Omental fat pad (tissue), 4 donors: Measurements from ENCODE around the gene LSM3. TPM values are rescaled to one million over a fixed set of nuclear protein-coding genes. Genes with fewer than 3 reads are reported as not detected.

Experiments
- ATAC-seq: fragments of 150-250 bp; one replicate; pipeline ENCODE4 v1.9.1; 2016; ENCODE audit warnings: mild to moderate bottlenecking, moderate library complexity; ENCODE audit not compliant: low FRiP score
- DNase-seq: peaks from one replicate; pipeline ENCODE4 v3.0.0-alpha.2; 2019; ENCODE audit warnings: low spot score
- CTCF ChIP-seq, 3 donors: fragments of 450-650 bp; IDR thresholded peaks; one replicate each; pipeline ENCODE4 v1.5.1; 2016 to 2017; ENCODE audit warnings: antibody characterized with exemption in 3 of 3, mild to moderate bottlenecking in 3 of 3, moderate library complexity in 2 of 3
- total RNA-seq, 4 donors: library from RNA; depleted of rRNA; stranded (reverse); fragments of >200 nt; gene quantifications; one replicate each; pipeline ENCODE4 v1.1.0, GENCODE V29; 2016

LSM3 gene
- total RNA-seq, 4 donors from 2014 or later, result 8.0 to 12.4 (median 10.9) TPM

- TF ChIP-seq CTCF (IDR thresholded peaks at IDR 0.05), result no peak
- no peak for DNase-seq
- ATAC-seq, result no peak
Observed at GRCh38 chr3:14218355-14218754, 39.7 kb downstream of the LSM3 start.

GRCh38 chr3:14220933-14221332, 42.3 kb downstream of the LSM3 start:
- ATAC-seq, result no peak
- no peak for DNase-seq
- no peak for TF ChIP-seq CTCF (IDR thresholded peaks at IDR 0.05)

GRCh38 chr3:14221902-14222301, 43.3 kb downstream of the LSM3 start:
- DNase-seq (no peak), ATAC-seq (no peak)
- TF ChIP-seq CTCF (IDR thresholded peaks at IDR 0.05), result no peak

- DNase-seq (no peak), ATAC-seq (no peak)
- no peak for TF ChIP-seq CTCF (IDR thresholded peaks at IDR 0.05)
Observed at GRCh38 chr3:14222457-14222856, 43.8 kb downstream of the LSM3 start.

- DNase-seq, result no peak
- no peak for TF ChIP-seq CTCF (IDR thresholded peaks at IDR 0.05)
- no peak for ATAC-seq
Observed at GRCh38 chr3:14222900-14223594, 44.4 kb downstream of the LSM3 start.

GRCh38 chr3:14223595-14223994, 45.0 kb downstream of the LSM3 start:
- no peak for TF ChIP-seq CTCF (IDR thresholded peaks at IDR 0.05)
- DNase-seq (no peak), ATAC-seq (no peak)

GRCh38 chr3:14224895-14225294, 46.3 kb downstream of the LSM3 start:
- TF ChIP-seq CTCF (IDR thresholded peaks at IDR 0.05), result no peak
- DNase-seq (no peak), ATAC-seq (no peak)
